Ascending aorta (tissue), 2 donors: ENCODE measurements around the gene CNKSR2. TPM values are rescaled to one million over a fixed set of nuclear protein-coding genes. Genes with fewer than 3 reads are reported as not detected.

Experiments
- DNase-seq, 2 donors: peaks; one replicate each; pipeline ENCODE4 v3.0.0-alpha.2; 2019; ENCODE audit warnings: low spot score in 2 of 2
- H3K27ac ChIP-seq, 2 donors: fragments of 200-600 bp; sonication (generic); one replicate each; pipeline ENCODE4 v1.5.1; 2016 to 2017; ENCODE audit warnings: mild to moderate bottlenecking in 1 of 2
- H3K27me3 ChIP-seq: fragments of 200-600 bp; sonication (generic); one replicate; pipeline ENCODE4 v1.5.1; 2017
- H3K36me3 ChIP-seq, 2 donors: fragments of 200-600 bp; sonication (generic); one replicate each; pipeline ENCODE4 v1.5.1; 2016
- H3K4me1 ChIP-seq, 2 donors: fragments of 200-600 bp; sonication (generic); one replicate each; pipeline ENCODE4 v1.5.1; 2016 to 2017; ENCODE audit warnings: mild to moderate bottlenecking in 1 of 2
- H3K4me3 ChIP-seq, 2 donors: fragments of 200-600 bp; sonication (generic); one replicate each; pipeline ENCODE4 v1.5.1; 2016 to 2017; ENCODE audit warnings: mild to moderate bottlenecking in 1 of 2
- H3K9me3 ChIP-seq, 2 donors: fragments of 200-600 bp; sonication (generic); one replicate each; pipeline ENCODE4 v1.5.1; 2016
- intact Hi-C: fragments of 100-400 bp; cut with DNase I; formaldehyde crosslinking; loops from one replicate; pipeline ENCODE4 v1.15.1; 2023
- total RNA-seq: library from RNA; depleted of rRNA; stranded (reverse); fragments of >200 nt; gene quantifications from one replicate; pipeline ENCODE4 v1.1.0, GENCODE V29; 2016
- TF ChIP-seq, protein P1 (sequence below), 3 experiments: fragments of 200-600 bp in 2 of 3; fragments of 450-650 bp in 1 of 3; sonication (generic) in 2 of 3; IDR thresholded peaks; one replicate each; pipeline ENCODE4 v1.5.1; 2016 to 2019; ENCODE audit warnings: antibody characterized with exemption in 3 of 3, mild to moderate bottlenecking in 1 of 3, moderate library complexity in 1 of 3

The CNKSR2 gene
- total RNA-seq, 1 donor from 2014 or later: 0.53 TPM

DNA sequence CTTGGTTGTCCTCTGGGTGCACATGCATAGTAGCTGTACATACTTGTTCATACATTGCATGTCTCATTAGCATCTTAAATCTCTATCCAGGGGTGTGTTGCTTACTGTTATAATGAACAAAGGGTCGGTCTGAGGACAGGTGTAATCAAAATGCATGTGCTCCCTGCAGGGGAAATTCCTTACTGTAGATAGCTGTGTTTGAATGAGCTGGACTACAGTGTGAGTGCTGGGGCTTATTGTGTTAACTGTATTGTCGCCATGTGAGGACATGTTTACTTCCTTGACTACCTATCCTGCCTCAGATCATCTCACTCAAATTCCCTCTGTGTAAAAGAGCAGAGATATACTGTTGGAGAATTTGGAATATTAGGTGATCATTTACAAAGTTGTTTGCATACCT lies 185.2 kb downstream of the CNKSR2 start:
- Histone ChIP-seq H3K9me3 (no peaks in the 10 kb centered on the region), H3K4me1 (no peaks in the 10 kb centered on the region), H3K27ac (no peak overlapping the region), H3K27me3 (no peaks in the 10 kb centered on the region), H3K4me3 (no peak overlapping the region), H3K36me3 (no peaks in the 10 kb centered on the region)
- TF ChIP-seq, protein P1, sequence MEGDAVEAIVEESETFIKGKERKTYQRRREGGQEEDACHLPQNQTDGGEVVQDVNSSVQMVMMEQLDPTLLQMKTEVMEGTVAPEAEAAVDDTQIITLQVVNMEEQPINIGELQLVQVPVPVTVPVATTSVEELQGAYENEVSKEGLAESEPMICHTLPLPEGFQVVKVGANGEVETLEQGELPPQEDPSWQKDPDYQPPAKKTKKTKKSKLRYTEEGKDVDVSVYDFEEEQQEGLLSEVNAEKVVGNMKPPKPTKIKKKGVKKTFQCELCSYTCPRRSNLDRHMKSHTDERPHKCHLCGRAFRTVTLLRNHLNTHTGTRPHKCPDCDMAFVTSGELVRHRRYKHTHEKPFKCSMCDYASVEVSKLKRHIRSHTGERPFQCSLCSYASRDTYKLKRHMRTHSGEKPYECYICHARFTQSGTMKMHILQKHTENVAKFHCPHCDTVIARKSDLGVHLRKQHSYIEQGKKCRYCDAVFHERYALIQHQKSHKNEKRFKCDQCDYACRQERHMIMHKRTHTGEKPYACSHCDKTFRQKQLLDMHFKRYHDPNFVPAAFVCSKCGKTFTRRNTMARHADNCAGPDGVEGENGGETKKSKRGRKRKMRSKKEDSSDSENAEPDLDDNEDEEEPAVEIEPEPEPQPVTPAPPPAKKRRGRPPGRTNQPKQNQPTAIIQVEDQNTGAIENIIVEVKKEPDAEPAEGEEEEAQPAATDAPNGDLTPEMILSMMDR (IDR thresholded peaks at IDR 0.05): no peak
- intact Hi-C loops: no loop called here
- no peak for DNase-seq

DNA sequence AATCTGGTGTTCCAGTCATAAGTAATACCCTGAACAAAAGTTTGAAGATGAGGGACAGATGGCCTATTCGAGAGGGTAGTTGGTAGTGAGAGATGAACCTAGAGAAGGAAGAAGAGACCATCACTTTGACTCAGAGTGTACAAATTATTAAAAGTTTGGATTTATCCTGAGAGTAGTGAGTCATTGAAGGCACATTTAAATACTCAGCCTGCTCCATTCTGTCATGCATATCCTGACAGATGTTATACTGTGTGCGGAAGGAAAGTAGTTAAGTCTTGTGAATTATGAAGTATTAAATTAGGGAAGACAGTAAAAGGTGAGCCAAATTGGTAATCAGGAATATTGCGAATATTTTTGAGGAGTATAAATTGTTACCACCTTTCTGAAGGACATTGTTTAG lies 190.8 kb downstream of the CNKSR2 start:
- peaks cover 0 to 4% of the 10 kb centered on the region in 2 donors for H3K9me3 ChIP-seq
- H3K4me1 ChIP-seq: no peaks in the 10 kb centered on the region
- TF ChIP-seq, protein P1 (IDR thresholded peaks at IDR 0.05): no peak
- H3K27me3 ChIP-seq: no peaks in the 10 kb centered on the region
- intact Hi-C loops: no loop called here
- H3K4me3 ChIP-seq: no peak overlapping the region
- no peak overlapping the region for H3K27ac ChIP-seq
- no peak for DNase-seq
- H3K36me3 ChIP-seq: no peaks in the 10 kb centered on the region

DNA sequence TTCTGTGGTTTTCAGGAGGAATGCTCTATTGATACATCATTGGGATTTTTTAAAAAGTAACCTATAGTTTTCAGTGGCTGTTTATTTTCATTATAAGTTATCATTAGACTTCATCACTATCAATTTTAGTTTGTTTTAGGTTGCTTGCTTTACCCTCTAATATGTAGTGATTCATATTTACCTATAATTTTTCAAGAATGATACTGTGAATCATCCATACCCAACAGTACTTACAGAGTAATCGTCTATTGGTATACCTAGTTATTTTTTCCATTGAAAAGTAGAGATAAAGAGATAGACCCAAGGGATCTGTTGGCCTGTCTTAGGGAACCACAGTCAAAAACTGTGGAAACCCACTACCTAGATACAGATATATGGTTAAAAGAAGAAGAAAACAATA lies 200.6 kb downstream of the CNKSR2 start:
- Histone ChIP-seq H3K27me3 (no peaks in the 10 kb centered on the region), H3K4me1 (no peaks in the 10 kb centered on the region), H3K36me3 (no peaks in the 10 kb centered on the region), H3K27ac (no peak overlapping the region), H3K9me3 (peaks cover 0 to 9% of the 10 kb centered on the region in 2 donors), H3K4me3 (no peak overlapping the region)
- TF ChIP-seq, protein P1 (IDR thresholded peaks at IDR 0.05): no peak
- DNase-seq: no peak
- intact Hi-C loops: no loop called here

DNA sequence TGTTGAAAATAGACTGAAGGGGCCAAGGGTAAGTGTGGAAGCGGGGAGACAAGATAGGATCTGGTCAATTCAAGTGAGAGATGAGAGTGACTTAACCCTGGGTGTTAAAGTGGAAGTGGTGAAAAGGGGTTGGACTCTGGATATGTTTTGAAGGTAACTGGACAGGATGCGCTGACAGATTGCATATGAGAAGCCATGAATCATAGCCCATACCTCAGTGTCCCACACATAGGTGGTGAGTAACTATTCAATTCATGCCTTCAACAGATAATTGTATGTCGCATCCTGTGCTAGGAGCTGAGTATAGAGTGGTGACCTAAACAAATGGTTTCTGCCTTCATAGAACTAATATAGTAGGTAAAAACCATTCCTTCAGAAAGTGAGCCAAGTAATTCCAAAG lies 207.3 kb downstream of the CNKSR2 start:
- TF ChIP-seq, protein P1 (IDR thresholded peaks at IDR 0.05): no peak
- intact Hi-C loops: no loop called here
- Histone ChIP-seq H3K27ac (no peak overlapping the region), H3K9me3 (no peaks in the 10 kb centered on the region), H3K4me1 (no peaks in the 10 kb centered on the region), H3K36me3 (no peaks in the 10 kb centered on the region), H3K4me3 (no peak overlapping the region), H3K27me3 (no peaks in the 10 kb centered on the region)
- no peak for DNase-seq

DNA sequence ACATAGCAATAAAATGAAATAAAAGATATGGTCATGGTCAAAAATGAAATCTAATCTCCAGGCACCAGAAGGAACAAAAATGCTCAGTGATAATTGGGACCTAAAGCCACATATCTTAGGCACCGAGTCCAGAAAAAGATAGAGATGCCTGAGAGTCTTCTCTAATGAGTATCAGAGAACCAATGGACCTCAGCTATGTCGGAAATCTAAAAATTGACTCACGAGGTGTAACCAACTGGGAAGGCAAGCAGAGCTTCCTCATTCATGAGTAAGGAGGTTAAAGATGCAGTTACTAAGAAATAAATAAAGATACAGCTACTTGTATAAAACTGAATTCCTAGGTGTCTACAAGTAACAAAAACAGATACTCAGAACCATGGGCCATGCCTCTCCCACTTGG lies 211.8 kb downstream of the CNKSR2 start:
- Histone ChIP-seq H3K36me3 (no peaks in the 10 kb centered on the region), H3K27me3 (no peaks in the 10 kb centered on the region), H3K27ac (no peak overlapping the region), H3K4me1 (no peaks in the 10 kb centered on the region), H3K9me3 (no peaks in the 10 kb centered on the region), H3K4me3 (no peak overlapping the region)
- TF ChIP-seq, protein P1 (IDR thresholded peaks at IDR 0.05): no peak
- intact Hi-C loops: no loop called here
- no peak for DNase-seq
